Omental fat pad (tissue), 4 donors: ENCODE measurements around the gene BTN2A1. TPM values are rescaled to one million over a fixed set of nuclear protein-coding genes. Genes with fewer than 3 reads are reported as not detected.
"Not testable (repeated sequence)": the region's sequence is repeated elsewhere in the genome, so short reads cannot be mapped to it uniquely, and the experiment has no call there.

Experiments
- ATAC-seq: fragments of 150-250 bp; one replicate; pipeline ENCODE4 v1.9.1; 2016; ENCODE audit warnings: mild to moderate bottlenecking, moderate library complexity; ENCODE audit not compliant: low FRiP score
- DNase-seq: peaks from one replicate; pipeline ENCODE4 v3.0.0-alpha.2; 2019; ENCODE audit warnings: low spot score
- small RNA-seq: library from RNA; depleted of rRNA; stranded (forward); fragments of <200 nt; gene quantifications from one replicate; pipeline ENCODE3, GENCODE V24; 2016
- total RNA-seq, 4 donors: library from RNA; depleted of rRNA; stranded (reverse); fragments of >200 nt; gene quantifications; one replicate each; pipeline ENCODE4 v1.1.0, GENCODE V29; 2016
- TF ChIP-seq, protein P1 (sequence below), 3 donors: fragments of 450-650 bp; IDR thresholded peaks; one replicate each; pipeline ENCODE4 v1.5.1; 2016 to 2017; ENCODE audit warnings: antibody characterized with exemption in 3 of 3, mild to moderate bottlenecking in 3 of 3, moderate library complexity in 2 of 3

The BTN2A1 gene
- total RNA-seq, 4 donors from 2014 or later = 10.2 to 29.2 (median 15.2) TPM

DNA sequence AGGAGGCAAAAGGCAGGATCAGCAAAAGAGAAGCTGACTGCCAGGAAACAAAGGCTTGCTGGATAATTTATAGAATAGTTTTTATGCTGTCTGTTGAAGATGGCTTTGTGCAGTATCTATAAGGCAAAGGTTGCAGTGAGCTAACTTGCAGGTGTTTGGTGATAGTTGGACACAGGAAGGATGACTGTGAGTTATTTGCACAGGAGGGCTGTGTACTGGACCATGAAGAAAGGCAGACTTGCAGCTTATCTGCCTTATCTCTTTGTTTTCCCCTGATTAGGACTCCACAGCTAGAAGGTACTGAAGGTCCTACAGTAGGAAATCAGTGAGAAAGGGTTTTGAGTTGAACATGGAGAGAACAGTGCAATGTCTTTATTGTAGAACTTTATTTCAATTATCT lies 44.4 kb downstream of the BTN2A1 start:
- ATAC-seq (no peak), DNase-seq (no peak)
- TF ChIP-seq, protein P1, sequence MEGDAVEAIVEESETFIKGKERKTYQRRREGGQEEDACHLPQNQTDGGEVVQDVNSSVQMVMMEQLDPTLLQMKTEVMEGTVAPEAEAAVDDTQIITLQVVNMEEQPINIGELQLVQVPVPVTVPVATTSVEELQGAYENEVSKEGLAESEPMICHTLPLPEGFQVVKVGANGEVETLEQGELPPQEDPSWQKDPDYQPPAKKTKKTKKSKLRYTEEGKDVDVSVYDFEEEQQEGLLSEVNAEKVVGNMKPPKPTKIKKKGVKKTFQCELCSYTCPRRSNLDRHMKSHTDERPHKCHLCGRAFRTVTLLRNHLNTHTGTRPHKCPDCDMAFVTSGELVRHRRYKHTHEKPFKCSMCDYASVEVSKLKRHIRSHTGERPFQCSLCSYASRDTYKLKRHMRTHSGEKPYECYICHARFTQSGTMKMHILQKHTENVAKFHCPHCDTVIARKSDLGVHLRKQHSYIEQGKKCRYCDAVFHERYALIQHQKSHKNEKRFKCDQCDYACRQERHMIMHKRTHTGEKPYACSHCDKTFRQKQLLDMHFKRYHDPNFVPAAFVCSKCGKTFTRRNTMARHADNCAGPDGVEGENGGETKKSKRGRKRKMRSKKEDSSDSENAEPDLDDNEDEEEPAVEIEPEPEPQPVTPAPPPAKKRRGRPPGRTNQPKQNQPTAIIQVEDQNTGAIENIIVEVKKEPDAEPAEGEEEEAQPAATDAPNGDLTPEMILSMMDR (IDR thresholded peaks at IDR 0.05) = no peak

DNA sequence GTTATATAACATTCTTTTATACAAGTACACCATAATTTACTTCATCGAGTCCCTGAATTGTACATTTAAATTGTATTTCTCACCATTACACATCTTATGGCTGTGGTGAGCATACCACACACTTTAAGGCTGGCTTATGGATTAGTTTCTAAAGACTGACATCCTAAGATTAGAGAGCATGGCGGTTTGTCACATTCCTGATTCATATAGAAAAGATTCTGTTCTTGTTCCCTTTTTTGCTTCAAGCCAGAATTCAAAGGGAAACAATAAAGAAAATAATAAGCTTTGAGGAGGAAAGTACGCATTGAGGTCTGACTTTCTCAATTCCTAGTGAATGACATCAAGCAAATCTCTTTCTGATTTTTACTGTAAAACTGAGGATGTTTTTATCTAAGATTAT lies 44.9 kb downstream of the BTN2A1 start:
- TF ChIP-seq, protein P1 (IDR thresholded peaks at IDR 0.05) = no peak
- ATAC-seq = no peak
- DNase-seq = no peak

DNA sequence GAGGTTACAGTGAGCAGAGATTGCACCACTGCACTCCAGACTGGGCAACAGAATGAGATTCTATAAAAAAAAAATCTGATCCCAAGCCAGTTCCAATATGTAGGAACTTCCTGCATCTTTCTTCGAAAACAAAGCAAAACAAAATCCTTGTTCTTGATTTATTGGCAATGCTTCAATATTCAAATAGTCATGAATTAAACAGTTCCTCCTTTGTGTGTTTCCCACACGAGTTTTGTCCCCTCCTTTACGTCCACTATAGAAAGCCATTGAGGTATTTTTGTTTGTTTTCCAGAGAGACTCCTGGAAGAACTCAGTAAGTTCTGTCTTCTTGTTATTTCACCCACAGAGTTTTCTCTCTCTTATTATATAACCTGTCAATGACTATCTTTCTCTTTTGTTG lies 49.9 kb downstream of the BTN2A1 start:
- ATAC-seq (no peak), DNase-seq (no peak)
- TF ChIP-seq, protein P1 (IDR thresholded peaks at IDR 0.05) = no peak

DNA sequence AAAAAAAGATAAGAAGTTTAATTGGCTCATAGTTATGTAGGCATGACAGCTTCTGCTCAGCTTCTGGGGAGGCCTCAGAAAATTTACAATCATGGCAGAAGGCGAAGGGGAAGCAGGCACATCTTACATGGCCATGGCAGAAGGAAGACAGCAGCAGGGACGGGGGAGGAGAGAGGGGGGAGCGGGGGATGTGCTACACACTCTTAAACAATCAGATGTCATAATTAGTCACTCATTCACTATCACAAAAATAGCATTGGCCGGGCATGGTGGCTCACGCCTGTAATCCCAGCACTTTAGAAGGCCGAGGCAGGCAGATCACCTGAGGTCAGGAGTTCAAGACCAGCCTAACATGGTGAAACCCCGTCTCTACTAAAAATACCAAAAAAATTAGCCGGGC lies 53.3 kb downstream of the BTN2A1 start:
- ATAC-seq, DNase-seq: not testable (repeated sequence)

DNA sequence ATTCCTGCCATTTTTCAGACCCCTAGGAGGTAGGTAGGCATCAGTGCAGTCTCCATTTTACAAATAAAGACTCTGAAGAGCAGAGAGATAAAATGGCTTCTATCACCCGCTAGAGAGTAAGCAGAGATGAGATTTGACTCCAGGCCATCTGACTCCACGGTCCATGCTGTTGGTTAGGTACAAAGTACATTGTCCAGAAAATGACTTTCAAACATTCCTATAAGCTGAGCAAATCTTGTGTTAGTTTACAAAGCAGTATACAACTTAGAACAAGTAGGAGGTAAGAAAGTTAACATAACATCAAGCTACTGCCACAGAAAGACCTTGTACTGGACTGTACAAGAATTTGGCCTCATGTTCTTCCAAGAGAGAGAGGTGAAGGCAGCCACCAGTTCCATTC lies 57.2 kb downstream of the BTN2A1 start:
- TF ChIP-seq, protein P1 (IDR thresholded peaks at IDR 0.05) = no peak
- no peak for ATAC-seq

DNA sequence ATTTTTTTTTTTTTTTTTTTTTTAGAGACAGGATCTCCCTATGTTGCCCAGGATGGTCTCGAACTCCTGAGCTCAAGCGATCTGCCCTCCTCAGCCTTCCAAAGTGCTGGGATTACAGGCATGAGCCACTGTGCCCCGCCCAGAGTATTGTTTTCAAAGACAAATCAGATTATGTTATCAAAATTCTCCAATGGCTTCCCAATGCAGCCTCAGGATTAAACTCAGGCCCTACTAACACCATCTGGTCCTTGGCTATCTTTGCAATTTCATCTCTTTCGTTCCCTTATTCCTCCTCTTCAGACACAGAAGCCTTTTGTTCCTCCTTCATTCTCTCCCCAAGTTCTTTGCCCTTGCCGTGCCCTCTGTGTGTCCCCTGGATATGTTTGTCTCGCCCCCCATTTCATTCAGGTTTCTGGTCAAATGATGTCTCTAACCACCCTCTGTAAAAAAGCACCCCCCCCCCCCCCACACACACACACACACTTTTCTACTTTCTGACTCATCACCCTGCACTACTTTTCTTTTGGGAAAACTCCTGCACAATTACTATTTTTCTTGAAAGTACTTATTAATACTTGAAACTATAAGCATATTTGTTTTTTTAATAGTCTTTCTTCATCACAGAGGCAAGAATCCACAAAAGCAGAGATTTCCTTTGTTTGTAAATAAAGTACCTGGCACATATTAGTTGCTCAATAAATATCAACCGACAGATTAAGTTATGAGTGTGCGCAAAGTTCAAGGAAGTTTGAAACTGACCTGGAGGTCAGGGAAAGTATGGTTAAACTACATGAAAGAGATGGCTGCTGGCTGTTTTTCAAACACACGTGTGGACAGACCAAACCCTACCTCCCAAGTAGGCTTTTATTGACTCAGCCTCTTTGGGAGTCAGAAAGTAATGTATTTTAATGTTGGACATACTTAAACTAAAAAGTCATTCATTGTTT lies 59.0 kb downstream of the BTN2A1 start:
- no peak for ATAC-seq
- no peak for DNase-seq
- TF ChIP-seq, protein P1 (IDR thresholded peaks at IDR 0.05) = no peak

More for the DNA sequence above, 57.2 kb downstream of the BTN2A1 start:
- no peak for DNase-seq

Small RNA genes within 50 kb of the gene (small RNA-seq; reads per million reads assigned to genes)
- gene RNU6-502P = not detected

Other genes starting within 250 kb of the BTN2A1 start
- gene BTN3A2, start 92.8 kb upstream of the BTN2A1 start, total RNA-seq = 10 to 100 TPM; 15.7 to 39.7 (median 20.5) TPM
- 10 to 100 TPM in 1 of 4 donors, 1 to 10 TPM in 3; 6.5 to 14.2 (median 7.4) TPM for gene BTN2A2, start 74.8 kb upstream of the BTN2A1 start, total RNA-seq
- 10 to 100 TPM; 14.4 to 24.6 (median 17.7) TPM for gene BTN3A1, start 55.7 kb upstream of the BTN2A1 start, total RNA-seq
- gene BTN3A3, start 17.5 kb upstream of the BTN2A1 start, total RNA-seq = 10 to 100 TPM; 12.7 to 27.2 (median 18.0) TPM
- gene BTN1A1, start 42.3 kb downstream of the BTN2A1 start, total RNA-seq = not detected
- 10 to 100 TPM; 57.5 to 64.1 (median 61.1) TPM for gene HMGN4, start 80.4 kb downstream of the BTN2A1 start, total RNA-seq
- 10 to 100 TPM; 11.0 to 22.1 (median 13.5) TPM for gene ABT1, start 139.0 kb downstream of the BTN2A1 start, total RNA-seq
- 10 to 100 TPM in 2 of 4 donors, 1 to 10 TPM in 2; 8.5 to 20.8 (median 11.5) TPM for gene ZNF322, start 201.8 kb downstream of the BTN2A1 start, total RNA-seq